Measurements from ENCODE around the gene FKBP8. TPM values are rescaled to one million over a fixed set of nuclear protein-coding genes. Genes with fewer than 3 reads are reported as not detected.
A peak's percentile ranks its signal among the peaks of the same experiment; 100 is the strongest.

Gene FKBP8
- total RNA-seq, 2 donors from 2014 or later, result 192 to 345 TPM

GRCh38 chr19:18521692-18522123, 21.7 kb downstream of the FKBP8 start, which contains the start of gene ELL:
Gene ELL (minus strand): TSS chr19:18522070. CDS start chr19:18522055, 15 bp downstream.
- DNase-seq (ENCODE audit: low spot score), result no peak
- H3K36me3 ChIP-seq, result no peaks in the 10 kb centered on the region
- no peaks in the 10 kb centered on the region for H3K9me3 ChIP-seq
- TF ChIP-seq CTCF (IDR thresholded peaks at IDR 0.05), result no peak
- peaks cover 0 to 38% of the 10 kb centered on the region in 2 donors for H3K4me1 ChIP-seq
- H3K27ac ChIP-seq, result peak within 1 kb of the TSS; percentile 96 to 99
- no peaks in the 10 kb centered on the region for H3K27me3 ChIP-seq
- H3K4me3 ChIP-seq, result peak within 1 kb of the TSS; percentile 80 to 99

- DNase-seq (ENCODE audit: low spot score), result no peak
- Histone ChIP-seq H3K9me3 (no peaks in the 10 kb centered on the region), H3K27me3 (no peaks in the 10 kb centered on the region), H3K4me3 (peak overlapping the region; percentile 80 to 99), H3K4me1 (peaks cover 0 to 44% of the 10 kb centered on the region in 2 donors), H3K36me3 (no peaks in the 10 kb centered on the region), H3K27ac (peak overlapping the region; percentile 96 to 99)
- no peak for TF ChIP-seq CTCF (IDR thresholded peaks at IDR 0.05)
Measured at GRCh38 chr19:18520848-18521691, 22.3 kb downstream of the FKBP8 start.

GRCh38 chr19:18519962-18520847, 23.2 kb downstream of the FKBP8 start:
- no peaks in the 10 kb centered on the region for H3K27me3 ChIP-seq
- TF ChIP-seq CTCF (IDR thresholded peaks at IDR 0.05), result peak; percentile 28 to 67
- peak overlapping the region; percentile 80 to 99 for H3K4me3 ChIP-seq
- peak overlapping the region; percentile 96 to 99 for H3K27ac ChIP-seq
- no peaks in the 10 kb centered on the region for H3K9me3 ChIP-seq
- no peaks in the 10 kb centered on the region for H3K36me3 ChIP-seq
- DNase-seq (ENCODE audit: low spot score), result peak; percentile 76
- H3K4me1 ChIP-seq, result peaks cover 0 to 53% of the 10 kb centered on the region in 2 donors

DNA sequence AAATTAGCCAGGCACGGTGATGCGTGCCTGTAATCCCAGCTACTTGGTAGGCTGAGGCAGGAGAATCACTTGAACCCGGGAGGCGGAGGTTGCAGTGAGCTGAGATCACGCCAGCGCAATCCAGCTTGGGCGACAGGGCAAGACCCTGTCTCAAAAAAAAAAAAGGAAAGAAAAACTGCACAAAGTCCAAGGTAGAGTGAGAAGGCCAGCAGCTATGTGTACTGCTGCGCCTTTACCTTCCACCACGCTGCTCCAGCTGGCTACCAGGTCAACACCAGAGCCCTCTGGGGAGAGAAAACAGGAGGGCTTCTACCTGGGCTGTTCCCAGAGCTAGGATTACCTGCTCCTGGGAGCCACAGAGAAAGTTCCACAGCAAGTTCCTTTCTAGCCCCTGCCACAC, 24.7 kb downstream of the FKBP8 start:
- H3K9me3 ChIP-seq, result no peaks in the 10 kb centered on the region
- H3K36me3 ChIP-seq, result no peaks in the 10 kb centered on the region
- H3K4me3 ChIP-seq, result no peak overlapping the region
- DNase-seq (ENCODE audit: low spot score), result no peak
- peaks cover 0 to 69% of the 10 kb centered on the region in 2 donors for H3K4me1 ChIP-seq
- H3K27ac ChIP-seq, result peak overlapping the region; percentile 96 to 99
- no peaks in the 10 kb centered on the region for H3K27me3 ChIP-seq
- TF ChIP-seq CTCF (IDR thresholded peaks at IDR 0.05), result no peak

DNA sequence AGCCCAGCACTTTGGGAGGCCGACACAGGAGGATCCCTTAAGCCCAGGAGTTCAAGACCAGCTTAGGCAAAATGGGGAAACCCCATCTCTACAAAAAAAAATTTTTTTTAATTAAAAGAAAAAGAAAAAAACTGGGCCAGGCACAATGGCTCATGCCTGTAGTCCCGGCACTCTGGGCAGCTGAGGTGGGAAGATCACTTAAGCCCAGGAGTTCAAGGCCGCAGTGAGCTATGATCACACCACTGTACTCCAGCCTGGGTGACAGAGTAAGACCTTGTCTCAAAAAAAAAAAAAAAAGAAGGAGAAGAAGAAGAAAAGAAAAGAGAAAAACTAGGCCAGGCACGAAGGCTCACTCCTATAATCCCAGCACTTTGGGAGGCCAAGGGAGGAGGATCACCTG, 25.8 kb downstream of the FKBP8 start:
- Histone ChIP-seq H3K27ac (peak overlapping the region; percentile 95 to 99), H3K4me1 (peaks cover 0 to 79% of the 10 kb centered on the region in 2 donors)

More for the DNA sequence above, 25.8 kb downstream of the FKBP8 start:
- DNase-seq (ENCODE audit: low spot score), result no peak
- no peak for TF ChIP-seq CTCF (IDR thresholded peaks at IDR 0.05)
- Histone ChIP-seq H3K27me3 (no peaks in the 10 kb centered on the region), H3K9me3 (no peaks in the 10 kb centered on the region), H3K4me3 (no peak overlapping the region), H3K36me3 (no peaks in the 10 kb centered on the region)

All from right atrium auricular region (tissue), 2 donors.